Stimulated activated CD4-positive, alpha-beta T cell treated with anti-CD3 and anti-CD28 coated beads, Interleukin-1b, Interleukin-23, amount 100 ng/mL, for 48 hours (primary cell): ENCODE data around the gene SRGAP2C.
A peak's percentile ranks its signal among the peaks of the same experiment; 100 is the strongest.
"Not testable (repeated sequence)": the region's sequence is repeated elsewhere in the genome, so short reads cannot be mapped to it uniquely, and the experiment has no call there.

Experiments used
- DNase-seq: peaks from one replicate; pipeline ENCODE4 v3.0.0-alpha.2; 2020

Gene SRGAP2C

GRCh38 chr1:121344355-121344754, 159.6 kb downstream of the SRGAP2C start:
- DNase-seq, result not testable (repeated sequence)

GRCh38 chr1:121346654-121347053, 161.9 kb downstream of the SRGAP2C start:
- DNase-seq, result not testable (repeated sequence)

GRCh38 chr1:121347476-121347875, 162.7 kb downstream of the SRGAP2C start:
- DNase-seq, result not testable (repeated sequence)

- DNase-seq, result not testable (repeated sequence)
Observed at GRCh38 chr1:121348115-121348514, 163.3 kb downstream of the SRGAP2C start.

- not testable (repeated sequence) for DNase-seq
Observed at GRCh38 chr1:121349332-121349967, 164.7 kb downstream of the SRGAP2C start.

GRCh38 chr1:121355711-121356420, 171.1 kb downstream of the SRGAP2C start:
- not testable (repeated sequence) for DNase-seq

- DNase-seq, result not testable (repeated sequence)
Observed at GRCh38 chr1:121356819-121357218, 172.0 kb downstream of the SRGAP2C start.

- not testable (repeated sequence) for DNase-seq
Observed at GRCh38 chr1:121360531-121360930, 175.8 kb downstream of the SRGAP2C start.

- not testable (repeated sequence) for DNase-seq
Observed at GRCh38 chr1:121361451-121362233, 176.9 kb downstream of the SRGAP2C start.

GRCh38 chr1:121362234-121362883, 177.6 kb downstream of the SRGAP2C start:
- DNase-seq, result peak; percentile 6

- not testable (repeated sequence) for DNase-seq
Observed at GRCh38 chr1:121365316-121365715, 180.5 kb downstream of the SRGAP2C start.

- peak; percentile 50 for DNase-seq
Observed at GRCh38 chr1:121365723-121366122, 180.9 kb downstream of the SRGAP2C start.

GRCh38 chr1:121366171-121366570, 181.4 kb downstream of the SRGAP2C start:
- DNase-seq, result not testable (repeated sequence)

- DNase-seq, result not testable (repeated sequence)
Observed at GRCh38 chr1:121368910-121369309, 184.1 kb downstream of the SRGAP2C start.

GRCh38 chr1:121369959-121370358, 185.2 kb downstream of the SRGAP2C start:
- not testable (repeated sequence) for DNase-seq

GRCh38 chr1:121374851-121375367, 190.1 kb downstream of the SRGAP2C start:
- DNase-seq, result not testable (repeated sequence)

GRCh38 chr1:121376986-121377385, 192.2 kb downstream of the SRGAP2C start:
- not testable (repeated sequence) for DNase-seq

GRCh38 chr1:121378757-121379156, 194.0 kb downstream of the SRGAP2C start:
- not testable (repeated sequence) for DNase-seq

GRCh38 chr1:121384754-121385153, 200.0 kb downstream of the SRGAP2C start:
- not testable (repeated sequence) for DNase-seq

GRCh38 chr1:121385162-121385561, 200.4 kb downstream of the SRGAP2C start:
- DNase-seq, result not testable (repeated sequence)

- not testable (repeated sequence) for DNase-seq
Observed at GRCh38 chr1:121385563-121386288, 201.0 kb downstream of the SRGAP2C start.
